Measurements from ENCODE around the gene IFNL4. TPM values are rescaled to one million over a fixed set of nuclear protein-coding genes. Genes with fewer than 3 reads are reported as not detected.

IFNL4 gene
- not detected in 2 replicates for total RNA-seq

DNA sequence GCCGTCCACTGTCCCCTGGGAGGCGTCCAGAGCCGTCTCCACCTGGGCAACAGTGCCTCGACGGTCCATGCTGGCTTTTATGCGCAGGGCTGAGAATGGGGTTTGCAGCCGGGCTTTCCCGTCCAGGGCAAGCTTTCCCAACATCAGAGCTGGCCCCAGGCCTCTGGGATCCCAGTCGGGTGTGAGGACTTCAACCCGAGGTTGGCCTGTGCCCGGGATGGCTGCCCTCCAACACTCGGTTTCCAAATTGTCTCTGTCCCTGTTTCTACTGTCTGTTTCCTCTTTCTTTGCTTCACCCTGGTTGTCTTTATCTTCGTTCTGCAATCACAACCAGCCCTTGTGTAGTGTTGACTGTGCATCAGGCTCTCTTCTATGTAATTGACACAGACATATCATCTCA is at the start of gene IFNL4:
Gene IFNL4 (minus strand): TSS at position 51 of the 400 bp plus-strand sequence.

DNA sequence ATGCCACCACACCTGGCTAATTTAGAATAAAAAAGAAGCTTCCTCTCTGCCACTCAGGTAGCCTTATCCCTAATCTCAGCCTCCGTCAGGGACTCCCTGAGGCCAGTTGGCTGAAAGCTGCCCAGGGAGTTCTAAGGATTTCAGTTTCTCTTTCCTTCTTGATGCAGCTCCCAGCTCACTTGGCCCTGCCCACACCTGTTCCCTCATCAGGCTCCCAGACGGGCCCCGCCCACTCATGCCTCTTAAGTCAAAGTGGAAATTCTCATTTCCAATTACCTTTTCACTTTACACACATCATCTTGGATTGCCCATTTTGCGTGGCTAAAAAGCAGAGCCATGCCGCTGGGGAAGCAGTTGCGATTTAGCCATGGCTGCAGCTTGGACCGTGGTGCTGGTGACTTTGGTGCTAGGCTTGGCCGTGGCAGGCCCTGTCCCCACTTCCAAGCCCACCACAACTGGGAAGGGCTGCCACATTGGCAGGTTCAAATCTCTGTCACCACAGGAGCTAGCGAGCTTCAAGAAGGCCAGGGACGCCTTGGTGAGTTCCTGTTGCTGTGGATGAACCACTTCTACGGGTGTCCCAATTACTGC is 47.5 kb upstream of the IFNL4 start, which contains the start of gene IFNL1:
Gene IFNL1 (plus strand): TSS at position 353 of the 591 bp plus-strand sequence. CDS start 15 bp downstream, at position 368.

DNA sequence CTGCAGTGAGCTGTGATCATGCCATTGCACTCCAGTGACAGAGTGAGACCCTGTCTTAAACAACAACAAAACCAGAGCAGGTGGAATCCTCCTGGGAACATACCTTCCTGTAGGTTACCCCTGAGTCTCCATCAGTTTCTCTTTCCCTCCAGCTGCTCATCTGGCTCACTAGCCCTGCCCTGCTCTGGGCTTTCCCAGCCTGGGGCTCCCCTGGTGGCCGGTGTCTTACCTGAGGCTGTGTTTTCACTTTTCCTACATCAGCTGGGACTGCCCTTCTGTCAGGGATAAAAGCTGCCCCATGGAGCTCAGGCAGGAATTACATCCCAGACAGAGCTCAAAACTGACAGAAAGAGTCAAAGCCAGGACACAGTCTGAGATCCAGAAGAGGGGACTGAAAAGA is 19.4 kb upstream of the IFNL4 start, which contains the start of gene IFNL2:
Gene IFNL2 (plus strand): TSS at position 312 of the 400 bp plus-strand sequence. CDS start 173 bp downstream, outside the sequence.

DNA sequence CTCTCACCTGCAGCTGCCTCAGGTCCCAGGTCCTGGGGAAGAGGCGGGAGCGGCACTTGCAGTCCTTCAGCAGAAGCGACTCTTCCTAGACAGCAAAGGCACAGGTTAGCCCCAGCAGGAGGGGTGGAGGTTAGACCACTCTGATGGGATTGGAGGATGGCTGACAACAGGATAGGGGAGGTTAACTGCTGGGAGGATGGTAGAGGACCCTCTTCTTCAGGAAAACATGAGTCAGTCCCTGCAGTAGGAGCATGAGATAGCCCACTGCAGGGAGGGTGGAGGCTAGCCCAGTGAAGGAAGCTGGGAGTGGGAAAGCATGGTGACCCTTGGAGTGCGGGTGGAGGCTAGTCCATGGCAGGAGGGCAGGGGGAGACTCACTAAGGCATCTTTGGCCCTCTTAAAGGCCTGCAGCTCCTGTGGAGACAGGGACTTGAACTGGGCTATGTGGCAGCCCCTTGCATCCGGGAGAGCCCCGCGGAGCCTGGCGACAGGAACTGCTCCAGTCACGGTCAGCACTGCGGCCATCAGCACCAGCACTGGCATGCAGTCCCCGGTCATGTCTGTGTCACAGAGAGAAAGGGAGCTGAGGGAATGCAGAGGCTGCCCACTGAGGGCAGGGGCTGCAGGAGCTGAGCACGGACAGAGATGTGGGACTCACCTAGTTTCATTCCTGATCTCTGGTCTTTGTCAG is 4.1 kb downstream of the IFNL4 start, which contains the start of gene IFNL3:
Gene IFNL3 (minus strand): TSS at position 597 of the 691 bp plus-strand sequence. CDS start 39 bp downstream, at position 558.

DNA sequence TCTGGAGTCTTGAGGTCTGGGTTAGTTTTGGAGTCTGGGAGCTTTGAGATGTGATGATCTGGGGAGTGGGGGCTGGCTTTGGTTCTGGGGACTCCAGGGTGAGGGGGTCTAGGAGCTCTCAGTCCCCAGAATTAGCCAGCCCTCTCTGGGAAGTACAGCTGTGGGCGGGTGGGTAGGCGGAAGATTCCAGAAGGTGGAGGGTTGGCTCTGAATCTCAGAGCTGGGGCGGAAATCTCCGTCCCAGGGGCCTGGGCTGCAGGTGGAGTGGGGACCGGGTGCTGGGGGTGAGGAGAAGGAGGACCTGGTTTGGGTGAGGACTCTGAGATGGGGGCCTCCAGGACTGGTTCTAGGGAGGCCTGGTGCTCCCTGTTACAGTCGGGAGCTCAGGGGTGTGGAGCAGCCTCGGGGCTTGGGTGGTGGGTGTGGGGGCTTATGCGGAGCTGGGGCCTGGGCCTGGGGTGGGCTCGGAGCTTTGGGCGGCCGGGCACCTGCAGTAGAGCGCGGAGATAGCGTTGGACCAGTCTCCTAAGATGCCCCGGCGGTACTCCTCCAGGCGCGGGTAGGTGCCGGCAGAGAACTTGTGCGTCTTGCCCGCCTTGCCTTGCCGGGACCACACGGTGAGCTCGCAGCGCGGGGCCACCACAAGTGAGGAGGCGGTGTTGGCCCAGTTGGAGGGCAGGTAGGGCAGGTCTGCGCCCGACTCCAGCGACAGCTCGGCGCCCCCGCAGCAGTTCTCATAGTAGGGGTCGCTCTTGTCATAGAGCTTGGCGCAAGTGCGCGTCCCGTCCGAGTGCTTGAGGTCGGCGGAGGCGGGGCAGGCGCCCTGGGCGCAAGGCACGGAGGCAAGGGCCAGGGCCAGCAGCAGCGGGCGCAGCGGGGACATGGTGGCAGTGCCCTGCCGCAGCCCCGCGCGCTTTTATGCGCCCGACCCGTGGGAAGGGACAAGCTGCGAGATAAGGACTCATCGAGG is 45.0 kb downstream of the IFNL4 start, which contains the start of gene SYCN:
Gene SYCN (minus strand): TSS at position 892 of the 970 bp plus-strand sequence. CDS start 9 bp downstream, at position 883.

DNA sequence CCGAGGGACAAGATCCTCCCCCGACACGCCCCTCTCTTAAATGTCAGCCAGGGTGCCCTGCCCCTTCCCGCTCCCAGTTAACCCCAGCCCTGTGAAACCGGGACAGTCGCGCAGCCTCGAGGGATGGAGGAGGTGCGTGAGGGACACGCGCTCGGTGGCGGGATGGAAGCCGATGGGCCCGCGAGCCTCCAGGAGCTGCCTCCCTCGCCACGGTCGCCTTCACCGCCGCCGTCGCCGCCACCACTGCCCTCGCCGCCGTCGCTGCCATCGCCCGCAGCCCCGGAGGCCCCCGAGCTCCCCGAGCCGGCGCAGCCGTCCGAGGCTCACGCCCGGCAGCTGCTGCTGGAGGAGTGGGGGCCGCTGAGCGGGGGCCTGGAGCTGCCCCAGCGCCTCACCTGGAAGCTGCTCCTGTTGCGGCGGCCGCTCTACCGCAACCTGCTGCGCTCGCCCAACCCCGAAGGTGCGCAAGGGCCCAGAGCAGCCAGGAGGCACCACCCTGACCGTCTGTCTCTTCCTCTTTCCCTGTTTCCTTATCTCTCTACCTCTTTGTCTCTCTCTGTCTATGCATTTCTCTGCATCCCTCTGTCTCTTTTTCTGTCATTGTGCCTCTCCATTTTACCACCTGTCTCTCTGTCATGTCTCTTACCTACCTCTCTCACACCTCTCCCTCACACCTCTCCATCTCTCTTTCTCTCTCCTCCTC is 51.6 kb downstream of the IFNL4 start, which contains the start of gene NCCRP1:
Gene NCCRP1 (plus strand): TSS at position 105 of the 703 bp plus-strand sequence. CDS start 19 bp downstream, at position 124.

Other genes starting within 250 kb of the IFNL4 start
- 1.8 and 6.7 TPM in 2 replicates for gene FBXO27, start 216.3 kb downstream of the IFNL4 start, total RNA-seq
- gene ACP7, start 164.5 kb downstream of the IFNL4 start, total RNA-seq, result not detected in 2 replicates
- 8.2 and 11.0 TPM in 2 replicates for gene PAK4, start 123.1 kb downstream of the IFNL4 start, total RNA-seq
- 0.13 TPM in 1 of 2 replicates, not detected in the other for gene NCCRP1, start 51.9 kb downstream of the IFNL4 start, total RNA-seq
- not detected in 2 replicates for gene SYCN, start 44.6 kb downstream of the IFNL4 start, total RNA-seq
- gene IFNL3, start 3.9 kb downstream of the IFNL4 start, total RNA-seq, result not detected in 2 replicates
- not detected in 2 replicates for gene IFNL2, start 19.5 kb upstream of the IFNL4 start, total RNA-seq
- not detected in 2 replicates for gene IFNL1, start 47.6 kb upstream of the IFNL4 start, total RNA-seq
- gene LRFN1, start 72.0 kb upstream of the IFNL4 start, total RNA-seq, result 0.11 and 0.13 TPM in 2 replicates
- gene GMFG, start 87.2 kb upstream of the IFNL4 start, total RNA-seq, result not detected in 2 replicates
- 47.0 and 52.7 TPM in 2 replicates for gene SAMD4B, start 93.6 kb upstream of the IFNL4 start, total RNA-seq
- 30.4 and 38.5 TPM in 2 replicates for gene PAF1, start 142.2 kb upstream of the IFNL4 start, total RNA-seq
- 25.6 and 28.4 TPM in 2 replicates for gene MED29, start 142.5 kb upstream of the IFNL4 start, total RNA-seq
- 14.2 and 24.2 TPM in 2 replicates for gene ZFP36, start 158.0 kb upstream of the IFNL4 start, total RNA-seq
- gene PLEKHG2, start 163.8 kb upstream of the IFNL4 start, total RNA-seq, result 8.8 and 11.6 TPM in 2 replicates
- 92.2 and 134 TPM in 2 replicates for gene RPS16, start 187.1 kb upstream of the IFNL4 start, total RNA-seq
- 74.3 and 98.4 TPM in 2 replicates for gene SUPT5H, start 196.7 kb upstream of the IFNL4 start, total RNA-seq
- gene TIMM50, start 232.0 kb upstream of the IFNL4 start, total RNA-seq, result 39.0 and 39.7 TPM in 2 replicates